GM21786 (cell line): ENCODE measurements around the gene FAM163B.
"Not testable (repeated sequence)": the region's sequence is repeated elsewhere in the genome, so short reads cannot be mapped to it uniquely, and the experiment has no call there.

Source experiments
- ATAC-seq: cut with Tn5 transposase; IDR thresholded peaks from one replicate; pipeline ENCODE4 v1.9.1; 2021; ENCODE audit not compliant: unreplicated experiment

Gene FAM163B

GRCh38 chr9:133569891-133570690, 39.1 kb downstream of the FAM163B start:
- no peak for ATAC-seq

GRCh38 chr9:133569121-133569785, 39.9 kb downstream of the FAM163B start:
- ATAC-seq, result no peak

GRCh38 chr9:133568186-133568585, 41.0 kb downstream of the FAM163B start:
- ATAC-seq, result no peak

GRCh38 chr9:133566817-133567216, 42.4 kb downstream of the FAM163B start:
- ATAC-seq, result no peak

- ATAC-seq, result no peak
These were observed 42.8 kb downstream of the FAM163B start for GRCh38 chr9:133566382-133566781.

GRCh38 chr9:133564451-133565116, 44.6 kb downstream of the FAM163B start:
- no peak for ATAC-seq

- ATAC-seq, result not testable (repeated sequence)
These were observed 45.4 kb downstream of the FAM163B start for GRCh38 chr9:133563814-133564213.

- ATAC-seq, result no peak
These were observed 45.8 kb downstream of the FAM163B start for GRCh38 chr9:133563291-133563796.

- no peak for ATAC-seq
These were observed 46.4 kb downstream of the FAM163B start for GRCh38 chr9:133562611-133563290.

- no peak for ATAC-seq
These were observed 47.1 kb downstream of the FAM163B start for GRCh38 chr9:133561976-133562554.

- no peak for ATAC-seq
These were observed 48.2 kb downstream of the FAM163B start for GRCh38 chr9:133560944-133561343.

- no peak for ATAC-seq
These were observed 48.9 kb downstream of the FAM163B start for GRCh38 chr9:133560311-133560710.

- ATAC-seq, result peak; percentile 39
These were observed 50.7 kb downstream of the FAM163B start for GRCh38 chr9:133558191-133559126.

- ATAC-seq, result no peak
These were observed 51.6 kb downstream of the FAM163B start for GRCh38 chr9:133557581-133557980.

GRCh38 chr9:133556354-133556753, 52.8 kb downstream of the FAM163B start:
- no peak for ATAC-seq

- ATAC-seq, result no peak
These were observed 54.5 kb downstream of the FAM163B start for GRCh38 chr9:133554729-133555128.

- no peak for ATAC-seq
These were observed 55.0 kb downstream of the FAM163B start for GRCh38 chr9:133553973-133554713.

- ATAC-seq, result no peak
These were observed 56.1 kb downstream of the FAM163B start for GRCh38 chr9:133553123-133553522.

GRCh38 chr9:133552236-133552635, 57.0 kb downstream of the FAM163B start:
- no peak for ATAC-seq
